K562 (cell line): Measurements from ENCODE around the gene DMWD. TPM values are rescaled to one million over a fixed set of nuclear protein-coding genes. Genes with fewer than 3 reads are reported as not detected.

Experiments
- polyA plus RNA-seq, 8 experiments: library from polyadenylated mRNA; depleted of rRNA in 4 of 8; stranded (reverse) in 5 of 8; unstranded in 3 of 8; fragments of >200 nt; fragmentation: Nextera tagmentation in 2 of 8; fragmentation: Illumina TruSeq in 1 of 8; extraction: Ambion mirVana in 2 of 8; extraction: Trizol in 1 of 8; gene quantifications; 2 replicates each; pipeline versions ENCODE4 v1.2.1 to v1.2.3, GENCODE V29; 2011 to 2014; ENCODE audit warnings: inconsistent platforms in 1 of 8, missing spikeins in 1 of 8
- total RNA-seq, 7 experiments: library from RNA; depleted of rRNA in 6 of 7; stranded (reverse); fragments of >200 nt in 6 of 7; fragmentation: Illumina TruSeq in 2 of 7; extraction: Trizol in 2 of 7; gene quantifications; 2 replicates each; pipeline versions ENCODE4 v1.2.1 to v1.2.3, GENCODE V29; 2011 to 2021; ENCODE audit warnings: low replicate concordance in 1 of 7

Gene DMWD
- total and polyA plus RNA-seq, 9 of the 15 experiments (the other 6 are each of a cell fraction or from before 2014, with no cell fraction given), result 4.7 to 54.6 (median 19.0) TPM

Other genes starting within 250 kb of the DMWD start
Only the 7 nearest of the 20 such genes appear.
- gene FBXO46, start 61.9 kb downstream of the DMWD start, total RNA-seq (2014; rRNA removed), result 13.2 and 18.5 TPM in 2 replicates
- 5.0 and 5.5 TPM in 2 replicates for gene FBXO46, start 61.9 kb downstream of the DMWD start, total RNA-seq (2014; rRNA removed; fragmentation: Illumina TruSeq; extraction: Trizol)
- 7.9 and 8.3 TPM in 2 replicates for gene FBXO46, start 61.9 kb downstream of the DMWD start, total RNA-seq (2015; rRNA removed; fragmentation: Illumina TruSeq; extraction: Trizol)
- gene FBXO46, start 61.9 kb downstream of the DMWD start, total RNA-seq (2021), result 32.6 and 36.1 TPM in 2 replicates
- gene FBXO46, start 61.9 kb downstream of the DMWD start, polyA plus RNA-seq (2011; rRNA removed), result 5.4 and 6.1 TPM in 2 replicates
- gene FBXO46, start 61.9 kb downstream of the DMWD start, polyA plus RNA-seq (2014; fragmentation: Illumina TruSeq; extraction: Trizol), result 7.3 and 10.9 TPM in 2 replicates
- gene FBXO46, start 61.9 kb downstream of the DMWD start, polyA plus RNA-seq (2014; fragmentation: Nextera tagmentation; extraction: Ambion mirVana), result 1 to 10 TPM; 1.5 to 4.0 TPM
- 11.8 and 15.6 TPM in 2 replicates for gene FBXO46, start 61.9 kb downstream of the DMWD start, polyA plus RNA-seq (2014; rRNA removed)
- gene MEIOSIN, start 59.4 kb downstream of the DMWD start, total RNA-seq (2014; rRNA removed), result 1.6 and 2.4 TPM in 2 replicates
- 0.64 and 0.76 TPM in 2 replicates for gene MEIOSIN, start 59.4 kb downstream of the DMWD start, total RNA-seq (2014; rRNA removed; fragmentation: Illumina TruSeq; extraction: Trizol)
- gene MEIOSIN, start 59.4 kb downstream of the DMWD start, total RNA-seq (2015; rRNA removed; fragmentation: Illumina TruSeq; extraction: Trizol), result 0.51 and 0.64 TPM in 2 replicates
- 1.5 and 2.0 TPM in 2 replicates for gene MEIOSIN, start 59.4 kb downstream of the DMWD start, total RNA-seq (2021)
- 0.20 and 1.4 TPM in 2 replicates for gene MEIOSIN, start 59.4 kb downstream of the DMWD start, polyA plus RNA-seq (2011; rRNA removed)
- 1.8 and 2.2 TPM in 2 replicates for gene MEIOSIN, start 59.4 kb downstream of the DMWD start, polyA plus RNA-seq (2014; fragmentation: Illumina TruSeq; extraction: Trizol)
- under 1 TPM; 0.06 to 0.07 TPM for gene MEIOSIN, start 59.4 kb downstream of the DMWD start, polyA plus RNA-seq (2014; fragmentation: Nextera tagmentation; extraction: Ambion mirVana)
- 1.2 and 1.6 TPM in 2 replicates for gene MEIOSIN, start 59.4 kb downstream of the DMWD start, polyA plus RNA-seq (2014; rRNA removed)
- gene SIX5, start 23.6 kb downstream of the DMWD start, total RNA-seq (2014; rRNA removed), result 7.9 and 9.0 TPM in 2 replicates
- 1.0 and 1.4 TPM in 2 replicates for gene SIX5, start 23.6 kb downstream of the DMWD start, total RNA-seq (2014; rRNA removed; fragmentation: Illumina TruSeq; extraction: Trizol)
- 4.2 and 5.0 TPM in 2 replicates for gene SIX5, start 23.6 kb downstream of the DMWD start, total RNA-seq (2015; rRNA removed; fragmentation: Illumina TruSeq; extraction: Trizol)
- gene SIX5, start 23.6 kb downstream of the DMWD start, total RNA-seq (2021), result 15.2 and 17.2 TPM in 2 replicates
- 2.5 and 6.1 TPM in 2 replicates for gene SIX5, start 23.6 kb downstream of the DMWD start, polyA plus RNA-seq (2011; rRNA removed)
- gene SIX5, start 23.6 kb downstream of the DMWD start, polyA plus RNA-seq (2014; fragmentation: Illumina TruSeq; extraction: Trizol), result 7.4 and 12.5 TPM in 2 replicates
- gene SIX5, start 23.6 kb downstream of the DMWD start, polyA plus RNA-seq (2014; fragmentation: Nextera tagmentation; extraction: Ambion mirVana), result not detected
- gene SIX5, start 23.6 kb downstream of the DMWD start, polyA plus RNA-seq (2014; rRNA removed), result 9.7 and 10.2 TPM in 2 replicates
- gene DMPK, start 10.4 kb downstream of the DMWD start, total RNA-seq (2014; rRNA removed), result 7.7 and 10.9 TPM in 2 replicates
- 2.3 and 2.8 TPM in 2 replicates for gene DMPK, start 10.4 kb downstream of the DMWD start, total RNA-seq (2014; rRNA removed; fragmentation: Illumina TruSeq; extraction: Trizol)
- 7.3 and 8.8 TPM in 2 replicates for gene DMPK, start 10.4 kb downstream of the DMWD start, total RNA-seq (2015; rRNA removed; fragmentation: Illumina TruSeq; extraction: Trizol)
- 22.7 and 26.5 TPM in 2 replicates for gene DMPK, start 10.4 kb downstream of the DMWD start, total RNA-seq (2021)
- gene DMPK, start 10.4 kb downstream of the DMWD start, polyA plus RNA-seq (2011; rRNA removed), result 7.0 and 11.2 TPM in 2 replicates
- gene DMPK, start 10.4 kb downstream of the DMWD start, polyA plus RNA-seq (2014; fragmentation: Illumina TruSeq; extraction: Trizol), result 8.0 and 9.1 TPM in 2 replicates
- under 1 TPM; 0.24 to 0.63 TPM for gene DMPK, start 10.4 kb downstream of the DMWD start, polyA plus RNA-seq (2014; fragmentation: Nextera tagmentation; extraction: Ambion mirVana)
- 19.1 and 31.3 TPM in 2 replicates for gene DMPK, start 10.4 kb downstream of the DMWD start, polyA plus RNA-seq (2014; rRNA removed)
- gene RSPH6A, start 22.5 kb upstream of the DMWD start, total RNA-seq (2014; rRNA removed), result not detected in 2 replicates
- not detected in 2 replicates for gene RSPH6A, start 22.5 kb upstream of the DMWD start, total RNA-seq (2014; rRNA removed; fragmentation: Illumina TruSeq; extraction: Trizol)
- 0.07 TPM in 1 of 2 replicates, not detected in the other for gene RSPH6A, start 22.5 kb upstream of the DMWD start, total RNA-seq (2015; rRNA removed; fragmentation: Illumina TruSeq; extraction: Trizol)
- 0.07 TPM in 1 of 2 replicates, not detected in the other for gene RSPH6A, start 22.5 kb upstream of the DMWD start, total RNA-seq (2021)
- gene RSPH6A, start 22.5 kb upstream of the DMWD start, polyA plus RNA-seq (2011; rRNA removed), result 0.03 and 0.04 TPM in 2 replicates
- gene RSPH6A, start 22.5 kb upstream of the DMWD start, polyA plus RNA-seq (2014; fragmentation: Illumina TruSeq; extraction: Trizol), result not detected in 2 replicates
- gene RSPH6A, start 22.5 kb upstream of the DMWD start, polyA plus RNA-seq (2014; fragmentation: Nextera tagmentation; extraction: Ambion mirVana), result not detected
- 0.07 and 0.15 TPM in 2 replicates for gene RSPH6A, start 22.5 kb upstream of the DMWD start, polyA plus RNA-seq (2014; rRNA removed)
- 58.4 and 60.4 TPM in 2 replicates for gene SYMPK, start 70.3 kb upstream of the DMWD start, total RNA-seq (2014; rRNA removed)
- 26.4 and 31.4 TPM in 2 replicates for gene SYMPK, start 70.3 kb upstream of the DMWD start, total RNA-seq (2014; rRNA removed; fragmentation: Illumina TruSeq; extraction: Trizol)
- 38.7 and 40.9 TPM in 2 replicates for gene SYMPK, start 70.3 kb upstream of the DMWD start, total RNA-seq (2015; rRNA removed; fragmentation: Illumina TruSeq; extraction: Trizol)
- gene SYMPK, start 70.3 kb upstream of the DMWD start, total RNA-seq (2021), result 86.9 and 95.5 TPM in 2 replicates
- gene SYMPK, start 70.3 kb upstream of the DMWD start, polyA plus RNA-seq (2011; rRNA removed), result 80.3 and 101 TPM in 2 replicates
- gene SYMPK, start 70.3 kb upstream of the DMWD start, polyA plus RNA-seq (2014; fragmentation: Illumina TruSeq; extraction: Trizol), result 79.4 and 82.9 TPM in 2 replicates
- under 1 TPM; 0.73 to 0.85 TPM for gene SYMPK, start 70.3 kb upstream of the DMWD start, polyA plus RNA-seq (2014; fragmentation: Nextera tagmentation; extraction: Ambion mirVana)
- 63.1 and 66.5 TPM in 2 replicates for gene SYMPK, start 70.3 kb upstream of the DMWD start, polyA plus RNA-seq (2014; rRNA removed)
- 5.5 and 8.9 TPM in 2 replicates for gene FOXA3, start 71.5 kb upstream of the DMWD start, total RNA-seq (2014; rRNA removed)
- gene FOXA3, start 71.5 kb upstream of the DMWD start, total RNA-seq (2014; rRNA removed; fragmentation: Illumina TruSeq; extraction: Trizol), result 3.3 and 3.5 TPM in 2 replicates
- 3.2 and 3.5 TPM in 2 replicates for gene FOXA3, start 71.5 kb upstream of the DMWD start, total RNA-seq (2015; rRNA removed; fragmentation: Illumina TruSeq; extraction: Trizol)
- gene FOXA3, start 71.5 kb upstream of the DMWD start, total RNA-seq (2021), result 8.1 and 8.6 TPM in 2 replicates
- 10.7 and 15.5 TPM in 2 replicates for gene FOXA3, start 71.5 kb upstream of the DMWD start, polyA plus RNA-seq (2011; rRNA removed)
- 4.7 and 6.1 TPM in 2 replicates for gene FOXA3, start 71.5 kb upstream of the DMWD start, polyA plus RNA-seq (2014; fragmentation: Illumina TruSeq; extraction: Trizol)
- gene FOXA3, start 71.5 kb upstream of the DMWD start, polyA plus RNA-seq (2014; fragmentation: Nextera tagmentation; extraction: Ambion mirVana), result 1 to 10 TPM; 1.3 to 1.5 TPM
- gene FOXA3, start 71.5 kb upstream of the DMWD start, polyA plus RNA-seq (2014; rRNA removed), result 5.0 and 6.7 TPM in 2 replicates